T-helper 1 cell treated with Interleukin-12 subunit alpha and Interleukin-12 subunit beta and Interleukin-4 antibody, amounts not matched to agents 30 μg/mL and 1 μg/mL, for 36 hours (primary cell): ENCODE results near the gene SPATA12.

Source experiments
- H3K27ac Mint-ChIP-seq: one replicate; pipeline ENCODE4 v1.8.0; 2021; ENCODE audit warnings: mild to moderate bottlenecking, mixed read lengths
- H3K27me3 Mint-ChIP-seq: one replicate; pipeline ENCODE4 v1.8.0; 2021; ENCODE audit warnings: low read depth, mixed read lengths
- H3K36me3 Mint-ChIP-seq: one replicate; pipeline ENCODE4 v1.8.0; 2021; ENCODE audit warnings: low read depth, mixed read lengths
- H3K4me1 Mint-ChIP-seq: one replicate; pipeline ENCODE4 v1.8.0; 2021; ENCODE audit warnings: low read depth, mixed read lengths
- H3K4me3 Mint-ChIP-seq: one replicate; pipeline ENCODE4 v1.8.0; 2021; ENCODE audit warnings: mild to moderate bottlenecking, moderate library complexity, mixed read lengths
- H3K9me3 Mint-ChIP-seq: one replicate; pipeline ENCODE4 v1.8.0; 2021; ENCODE audit warnings: mixed read lengths

SPATA12 gene

GRCh38 chr3:57100046-57100695 lies 39.7 kb downstream of the SPATA12 start:
- Mint-ChIP-seq H3K27ac (no peak overlapping the region), H3K4me3 (no peak overlapping the region), H3K27me3 (no peaks in the 10 kb centered on the region), H3K4me1 (no peaks in the 10 kb centered on the region), H3K36me3 (no peaks in the 10 kb centered on the region), H3K9me3 (no peaks in the 10 kb centered on the region)

GRCh38 chr3:57105585-57105984 lies 45.1 kb downstream of the SPATA12 start:
- H3K9me3 Mint-ChIP-seq: no peaks in the 10 kb centered on the region
- no peaks in the 10 kb centered on the region for H3K27me3 Mint-ChIP-seq
- no peaks in the 10 kb centered on the region for H3K36me3 Mint-ChIP-seq
- H3K4me1 Mint-ChIP-seq: no peaks in the 10 kb centered on the region
- H3K4me3 Mint-ChIP-seq: no peak overlapping the region
- no peak overlapping the region for H3K27ac Mint-ChIP-seq

- Mint-ChIP-seq H3K9me3 (no peaks in the 10 kb centered on the region), H3K36me3 (no peaks in the 10 kb centered on the region), H3K27me3 (no peaks in the 10 kb centered on the region), H3K4me3 (no peak overlapping the region), H3K4me1 (peaks cover 4% of the 10 kb centered on the region), H3K27ac (no peak overlapping the region)
Measured at GRCh38 chr3:57108684-57109083, 48.2 kb downstream of the SPATA12 start.

- no peaks in the 10 kb centered on the region for H3K27me3 Mint-ChIP-seq
- no peaks in the 10 kb centered on the region for H3K9me3 Mint-ChIP-seq
- no peak overlapping the region for H3K4me3 Mint-ChIP-seq
- H3K4me1 Mint-ChIP-seq: peaks cover 4% of the 10 kb centered on the region
- H3K27ac Mint-ChIP-seq: no peak overlapping the region
- no peaks in the 10 kb centered on the region for H3K36me3 Mint-ChIP-seq
Measured at GRCh38 chr3:57109437-57110199, 49.2 kb downstream of the SPATA12 start.

GRCh38 chr3:57110214-57110613 lies 49.8 kb downstream of the SPATA12 start:
- peaks cover 3% of the 10 kb centered on the region for H3K27me3 Mint-ChIP-seq
- H3K9me3 Mint-ChIP-seq: no peaks in the 10 kb centered on the region
- peaks cover 4% of the 10 kb centered on the region for H3K4me1 Mint-ChIP-seq
- no peak overlapping the region for H3K27ac Mint-ChIP-seq
- no peaks in the 10 kb centered on the region for H3K36me3 Mint-ChIP-seq
- no peak overlapping the region for H3K4me3 Mint-ChIP-seq

- Mint-ChIP-seq H3K27ac (no peak overlapping the region), H3K36me3 (no peaks in the 10 kb centered on the region), H3K4me3 (no peak overlapping the region), H3K9me3 (no peaks in the 10 kb centered on the region), H3K4me1 (peaks cover 4% of the 10 kb centered on the region), H3K27me3 (peaks cover 3% of the 10 kb centered on the region)
Measured at GRCh38 chr3:57110798-57111197, 50.3 kb downstream of the SPATA12 start.

- Mint-ChIP-seq H3K27me3 (peaks cover 3% of the 10 kb centered on the region), H3K9me3 (no peaks in the 10 kb centered on the region), H3K4me3 (no peak overlapping the region), H3K36me3 (no peaks in the 10 kb centered on the region), H3K4me1 (peaks cover 4% of the 10 kb centered on the region), H3K27ac (no peak overlapping the region)
Measured at GRCh38 chr3:57112206-57112605, 51.7 kb downstream of the SPATA12 start.

GRCh38 chr3:57116501-57116900 lies 56.0 kb downstream of the SPATA12 start:
- no peaks in the 10 kb centered on the region for H3K36me3 Mint-ChIP-seq
- H3K4me1 Mint-ChIP-seq: peaks cover 4% of the 10 kb centered on the region
- H3K9me3 Mint-ChIP-seq: no peaks in the 10 kb centered on the region
- no peak overlapping the region for H3K27ac Mint-ChIP-seq
- H3K4me3 Mint-ChIP-seq: no peak overlapping the region
- H3K27me3 Mint-ChIP-seq: peaks cover 12% of the 10 kb centered on the region

GRCh38 chr3:57118254-57118653 lies 57.8 kb downstream of the SPATA12 start:
- Mint-ChIP-seq H3K4me1 (no peaks in the 10 kb centered on the region), H3K27me3 (peaks cover 16% of the 10 kb centered on the region), H3K9me3 (no peaks in the 10 kb centered on the region), H3K4me3 (no peak overlapping the region), H3K36me3 (no peaks in the 10 kb centered on the region), H3K27ac (no peak overlapping the region)

GRCh38 chr3:57120040-57120439 lies 59.6 kb downstream of the SPATA12 start:
- H3K36me3 Mint-ChIP-seq: no peaks in the 10 kb centered on the region
- H3K27ac Mint-ChIP-seq: no peak overlapping the region
- no peaks in the 10 kb centered on the region for H3K4me1 Mint-ChIP-seq
- no peak overlapping the region for H3K4me3 Mint-ChIP-seq
- peaks cover 16% of the 10 kb centered on the region for H3K27me3 Mint-ChIP-seq
- no peaks in the 10 kb centered on the region for H3K9me3 Mint-ChIP-seq

- Mint-ChIP-seq H3K27ac (no peak overlapping the region), H3K27me3 (peaks cover 16% of the 10 kb centered on the region), H3K9me3 (no peaks in the 10 kb centered on the region), H3K4me3 (no peak overlapping the region), H3K36me3 (no peaks in the 10 kb centered on the region), H3K4me1 (no peaks in the 10 kb centered on the region)
Measured at GRCh38 chr3:57120451-57121174, 60.1 kb downstream of the SPATA12 start.
